ENCODE measurements around the gene SUGCT.
"Not testable (repeated sequence)": the region's sequence is repeated elsewhere in the genome, so short reads cannot be mapped to it uniquely, and the experiment has no call there.

SUGCT gene

DNA sequence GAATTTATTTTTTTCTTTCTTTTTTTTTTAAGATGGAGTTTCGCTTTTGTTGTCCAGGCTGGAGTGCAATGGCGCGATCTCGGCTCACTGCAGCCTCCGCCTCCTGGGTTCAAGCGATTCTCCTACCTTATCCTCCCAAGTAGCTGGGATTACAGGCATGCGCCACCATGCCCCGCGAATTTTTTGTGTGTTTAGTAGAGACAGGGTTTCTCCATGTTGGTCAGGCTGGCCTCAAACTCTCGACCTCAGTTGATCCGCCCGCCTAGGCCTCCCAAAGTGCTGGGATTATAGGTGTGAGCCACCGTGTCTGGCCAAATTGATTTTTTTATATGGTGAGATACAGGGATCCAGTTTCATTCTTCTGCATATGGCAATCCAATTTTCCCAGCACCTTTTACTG, 5.1 kb downstream of the SUGCT start:
- DNase-seq (ENCODE audit: low read depth) = not testable (repeated sequence)

DNA sequence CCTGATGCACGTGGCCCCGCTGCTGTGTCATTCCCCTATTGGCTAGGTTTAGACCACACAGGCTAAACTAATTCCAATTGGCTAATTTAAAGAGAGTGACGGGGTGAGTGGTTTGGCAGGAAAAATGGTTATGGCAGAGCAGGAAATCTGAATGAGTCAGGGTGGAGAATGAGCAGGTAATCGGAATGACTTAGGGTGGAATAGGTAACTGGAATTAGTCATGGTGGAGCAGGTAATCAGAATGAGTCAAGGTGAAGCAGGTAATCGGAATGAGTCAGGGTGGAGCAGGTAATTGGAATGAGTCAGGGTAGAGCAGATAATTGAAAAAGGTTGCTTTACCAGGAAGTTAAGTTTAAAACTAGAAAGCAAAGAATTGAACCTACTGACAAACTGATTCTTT, 7.1 kb downstream of the SUGCT start:
- DNase-seq (ENCODE audit: low read depth) = not testable (repeated sequence)

DNA sequence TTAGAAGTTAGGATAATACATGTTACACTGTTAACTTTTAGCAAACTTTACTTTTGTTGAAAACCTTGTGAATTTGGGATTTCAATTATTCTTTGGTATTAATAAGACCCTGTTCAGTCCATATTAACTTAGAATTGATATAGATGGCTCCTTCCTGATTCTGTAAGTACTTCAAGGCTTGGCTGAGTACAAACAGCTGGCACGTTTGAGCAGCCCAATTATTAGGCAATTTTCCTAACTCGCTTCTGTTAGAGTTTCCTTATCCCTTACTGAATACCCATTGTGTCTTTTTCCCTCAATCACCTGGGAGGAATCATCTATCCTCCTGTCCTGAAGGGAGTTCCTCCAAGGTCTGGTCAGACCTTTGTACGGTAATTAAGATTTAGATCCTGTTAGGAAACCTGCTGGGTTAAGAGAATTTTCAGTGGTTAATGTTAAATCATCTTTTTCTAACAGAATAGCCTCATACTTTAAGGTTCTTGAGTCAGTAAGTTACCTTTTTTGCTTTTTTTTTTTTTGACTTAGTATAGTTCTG, 10.9 kb downstream of the SUGCT start:
- not testable (repeated sequence) for DNase-seq (ENCODE audit: low read depth)

DNA sequence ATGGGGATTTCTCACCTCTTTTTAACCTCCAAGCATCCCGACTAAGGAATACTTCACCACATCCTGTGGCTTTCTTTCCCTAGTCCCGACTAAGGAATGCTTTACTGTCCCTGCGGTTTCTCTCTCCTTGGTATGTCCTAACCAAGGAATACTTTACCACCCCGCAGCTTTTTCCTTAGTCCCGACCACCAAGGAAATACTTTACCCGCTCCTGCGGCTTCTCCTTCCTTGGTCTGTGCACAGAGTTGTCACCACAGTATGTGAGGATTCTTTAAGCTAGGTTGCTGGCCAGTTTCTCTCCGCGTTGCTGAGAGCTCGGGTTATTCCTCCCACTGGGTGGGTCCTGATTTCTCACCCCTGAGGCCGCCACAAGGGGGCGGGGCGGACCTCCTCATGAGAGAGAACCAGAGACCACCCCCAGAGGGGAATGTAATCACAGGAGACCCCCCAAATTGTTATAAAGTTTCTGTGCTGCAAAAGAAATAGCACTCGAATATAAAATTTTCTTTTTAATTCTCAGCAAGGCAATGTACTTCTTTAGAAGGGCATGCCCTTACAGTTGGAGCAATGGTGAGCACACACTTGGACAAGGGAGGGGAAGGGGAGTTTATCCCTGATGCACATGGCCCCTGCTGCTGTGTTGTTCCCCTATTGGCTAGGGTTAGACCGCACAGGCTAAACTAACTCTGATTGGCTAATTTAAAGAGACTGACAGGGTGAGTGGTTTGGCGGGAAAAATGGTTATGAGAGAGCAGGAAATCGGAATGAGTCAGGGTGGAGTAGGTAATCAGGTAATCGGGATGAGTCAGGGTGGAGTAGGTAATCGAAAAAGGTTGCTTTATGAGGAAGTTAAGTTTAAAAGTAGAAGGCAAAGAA, 12.8 kb downstream of the SUGCT start:
- peak; percentile 44 for DNase-seq (ENCODE audit: low read depth)

DNA sequence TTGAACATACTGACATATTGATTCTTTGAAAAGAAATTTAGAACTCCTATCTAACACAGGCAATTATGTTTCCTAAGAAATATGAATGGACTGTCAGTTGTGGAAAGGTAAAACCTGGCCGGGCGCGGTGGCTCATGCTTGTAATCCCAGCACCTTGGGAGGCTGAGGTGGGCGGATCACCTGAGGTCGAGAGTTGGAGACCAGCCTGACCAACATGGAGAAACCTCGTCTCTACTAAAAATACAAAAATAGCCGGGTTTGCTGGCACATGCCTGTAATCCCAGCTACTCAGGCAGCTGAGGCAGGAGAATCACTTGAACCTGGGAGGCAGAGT, 13.4 kb downstream of the SUGCT start:
- DNase-seq (ENCODE audit: low read depth) = not testable (repeated sequence)

DNA sequence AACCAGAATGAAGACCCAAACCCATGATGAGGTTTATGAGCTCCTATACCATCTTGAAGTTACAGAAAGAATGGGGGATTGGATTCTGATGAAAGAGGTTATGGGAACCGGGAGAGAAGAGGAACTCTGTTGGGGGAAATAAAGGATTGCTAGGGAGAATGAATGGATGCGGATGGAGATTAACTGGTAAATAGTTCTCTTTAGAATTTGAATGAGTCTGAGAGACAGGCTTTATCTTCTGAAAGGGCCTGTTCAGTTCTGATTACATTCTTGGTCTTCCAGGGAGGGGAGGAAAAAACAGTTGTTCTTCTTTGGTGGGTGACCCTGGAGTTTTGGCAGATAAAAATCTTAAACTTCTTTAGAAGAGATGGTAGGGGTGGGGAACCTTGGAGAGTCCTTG, 13.9 kb downstream of the SUGCT start:
- DNase-seq (ENCODE audit: low read depth) = no peak

DNA sequence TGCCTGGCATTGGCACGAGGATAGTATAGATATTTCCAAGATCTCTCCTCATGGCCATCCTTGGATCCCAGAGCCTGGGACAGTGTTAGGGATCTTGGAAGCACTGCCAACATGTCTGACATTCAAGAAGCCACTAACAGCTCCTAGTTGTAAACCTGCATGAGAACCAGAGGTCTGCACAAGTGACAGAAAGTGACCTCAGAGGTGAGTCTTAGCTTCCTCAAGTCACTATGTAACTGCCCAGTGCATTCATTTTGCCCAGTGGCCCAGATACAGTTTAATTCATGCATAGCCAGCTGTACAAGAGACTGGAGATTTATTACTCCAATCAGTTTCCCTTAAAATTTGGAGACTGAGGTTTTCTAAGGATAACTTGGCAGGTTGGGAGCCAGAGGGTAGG, 16.7 kb downstream of the SUGCT start:
- DNase-seq (ENCODE audit: low read depth) = no peak

DNA sequence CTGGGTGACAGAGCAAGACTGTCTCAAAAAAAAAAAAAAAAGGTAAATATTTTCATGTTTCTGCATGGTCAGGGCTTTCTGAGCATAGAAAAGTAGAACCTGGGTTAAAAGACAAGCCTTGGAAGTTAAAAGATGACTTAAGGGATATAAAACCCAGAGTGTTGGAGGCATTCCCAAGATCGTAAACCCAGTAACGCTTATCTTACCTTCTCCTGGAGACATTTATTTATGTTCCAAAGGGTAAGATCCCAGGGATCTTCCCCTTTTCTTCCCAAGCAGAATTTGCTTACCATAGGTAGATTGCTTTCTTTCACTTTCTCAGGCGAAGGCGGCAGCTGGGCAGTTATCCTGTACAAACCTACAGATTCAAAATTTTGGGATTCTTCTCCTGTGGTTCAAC, 22.2 kb downstream of the SUGCT start:
- peak; percentile 45 for DNase-seq (ENCODE audit: low read depth)

DNA sequence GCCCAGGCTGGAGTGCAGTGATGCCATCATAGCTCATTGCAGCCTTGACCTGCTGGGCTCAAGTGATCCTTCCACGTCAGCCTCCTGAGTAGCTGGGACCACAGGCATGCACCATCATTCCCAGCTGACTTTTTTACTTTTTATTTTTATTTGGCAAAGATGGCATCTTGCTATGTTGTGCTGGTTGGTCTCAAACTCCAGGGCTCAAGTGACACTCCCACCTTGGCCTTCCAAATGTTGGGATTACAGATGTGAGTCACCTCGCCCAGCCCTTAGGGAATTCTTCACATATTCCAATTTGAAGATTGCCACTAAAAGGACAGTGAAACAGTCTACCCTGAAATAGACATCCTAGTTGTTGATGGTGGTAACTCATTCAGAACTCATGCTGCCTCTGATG, 27.7 kb downstream of the SUGCT start:
- no peak for DNase-seq (ENCODE audit: low read depth)

DNA sequence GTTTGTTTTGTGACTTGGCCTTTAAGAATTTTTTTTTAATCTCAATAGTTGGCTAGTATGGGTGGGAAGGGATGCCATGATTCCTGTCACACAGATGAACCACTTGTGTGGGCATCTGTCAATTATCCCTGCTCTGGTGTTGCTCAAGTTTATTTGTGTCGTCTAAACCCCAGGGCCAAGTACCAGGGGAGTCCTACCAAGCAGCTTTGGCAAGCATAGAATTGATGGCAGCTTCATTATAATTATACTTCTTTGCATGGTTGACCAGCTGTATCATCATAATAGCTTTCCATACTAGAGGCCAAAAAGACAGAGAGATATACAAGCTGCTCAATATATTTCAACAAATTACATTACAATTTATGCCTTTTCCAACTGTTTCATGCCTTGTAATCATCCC, 30.4 kb downstream of the SUGCT start:
- DNase-seq (ENCODE audit: low read depth) = no peak

DNA sequence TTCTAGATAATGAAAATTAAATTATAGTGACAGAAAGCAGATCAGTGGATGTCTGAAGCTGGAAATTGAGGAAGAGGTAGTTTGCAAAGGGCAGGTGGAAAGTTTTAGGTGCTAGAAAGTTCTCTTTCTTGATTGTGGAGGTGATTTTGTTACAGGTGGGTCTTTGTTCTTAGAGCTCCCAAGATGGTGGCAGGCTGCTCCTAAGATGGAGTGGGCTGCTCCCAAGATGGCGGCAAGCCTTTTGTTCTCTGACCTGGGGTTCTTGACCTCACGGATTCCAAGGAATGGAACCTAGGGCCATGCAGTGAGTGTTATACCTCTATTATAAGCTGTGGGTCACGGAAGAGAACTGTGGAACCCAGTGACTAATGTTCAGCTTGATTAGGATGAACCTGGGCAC, 32.5 kb downstream of the SUGCT start:
- no peak for DNase-seq (ENCODE audit: low read depth)

DNA sequence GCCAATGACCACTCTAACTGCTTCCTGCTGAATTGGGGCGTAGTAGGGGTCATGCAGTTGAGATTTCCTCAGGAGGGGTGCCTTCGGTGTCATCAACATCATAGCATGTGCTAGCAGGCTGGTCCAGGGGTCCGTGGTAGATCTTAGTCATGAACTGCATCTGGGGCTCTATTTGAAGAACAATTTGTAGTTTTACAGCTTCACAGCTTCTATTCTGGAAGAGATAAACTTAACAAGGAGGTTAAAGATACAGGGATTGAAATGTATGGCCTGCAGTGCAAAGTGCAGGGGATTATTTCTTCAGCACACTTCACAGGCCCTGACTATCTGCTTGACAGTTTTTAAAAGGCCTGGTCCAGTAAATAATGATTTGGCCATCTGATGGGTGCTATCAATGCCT, 33.5 kb downstream of the SUGCT start:
- DNase-seq (ENCODE audit: low read depth) = not testable (repeated sequence)

DNA sequence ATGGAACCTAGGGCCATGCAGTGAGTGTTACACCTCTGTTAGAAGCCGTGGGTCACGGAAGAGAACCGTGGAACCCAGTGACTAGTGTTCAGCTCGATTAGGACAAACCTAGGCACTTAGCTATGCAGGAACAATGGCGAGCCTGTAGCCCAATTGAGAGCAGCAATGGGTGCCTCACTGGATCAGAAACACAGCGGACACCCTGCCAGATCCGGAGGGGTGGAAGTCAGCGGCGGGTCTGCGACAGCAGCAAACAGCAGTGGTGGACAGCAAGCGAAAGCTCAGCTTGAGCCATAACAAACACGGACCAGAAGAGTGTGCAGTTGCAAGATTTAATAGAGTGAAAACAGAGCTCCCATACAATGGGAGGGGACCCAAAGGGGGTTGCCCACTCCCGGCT, 38.3 kb downstream of the SUGCT start:
- not testable (repeated sequence) for DNase-seq (ENCODE audit: low read depth)

DNA sequence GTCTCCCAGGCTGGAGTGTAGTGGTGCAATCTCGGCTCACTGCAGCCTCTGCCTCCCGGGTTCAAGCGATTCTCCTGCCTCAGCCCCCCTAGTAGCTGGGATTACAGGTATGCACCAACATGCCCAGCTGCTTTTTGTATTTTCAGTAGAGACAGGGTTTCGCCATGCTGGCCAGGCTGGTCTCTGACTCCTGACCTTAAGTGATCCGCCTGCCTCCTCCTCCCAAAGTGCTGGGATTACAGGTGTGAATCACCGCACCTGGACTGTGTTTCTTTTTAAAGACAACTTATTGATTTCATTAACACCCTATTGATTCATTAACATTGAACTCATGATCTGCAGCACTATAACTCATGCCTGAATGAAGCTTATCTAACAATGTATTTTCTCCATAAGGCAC, 40.5 kb downstream of the SUGCT start:
- not testable (repeated sequence) for DNase-seq (ENCODE audit: low read depth)

DNA sequence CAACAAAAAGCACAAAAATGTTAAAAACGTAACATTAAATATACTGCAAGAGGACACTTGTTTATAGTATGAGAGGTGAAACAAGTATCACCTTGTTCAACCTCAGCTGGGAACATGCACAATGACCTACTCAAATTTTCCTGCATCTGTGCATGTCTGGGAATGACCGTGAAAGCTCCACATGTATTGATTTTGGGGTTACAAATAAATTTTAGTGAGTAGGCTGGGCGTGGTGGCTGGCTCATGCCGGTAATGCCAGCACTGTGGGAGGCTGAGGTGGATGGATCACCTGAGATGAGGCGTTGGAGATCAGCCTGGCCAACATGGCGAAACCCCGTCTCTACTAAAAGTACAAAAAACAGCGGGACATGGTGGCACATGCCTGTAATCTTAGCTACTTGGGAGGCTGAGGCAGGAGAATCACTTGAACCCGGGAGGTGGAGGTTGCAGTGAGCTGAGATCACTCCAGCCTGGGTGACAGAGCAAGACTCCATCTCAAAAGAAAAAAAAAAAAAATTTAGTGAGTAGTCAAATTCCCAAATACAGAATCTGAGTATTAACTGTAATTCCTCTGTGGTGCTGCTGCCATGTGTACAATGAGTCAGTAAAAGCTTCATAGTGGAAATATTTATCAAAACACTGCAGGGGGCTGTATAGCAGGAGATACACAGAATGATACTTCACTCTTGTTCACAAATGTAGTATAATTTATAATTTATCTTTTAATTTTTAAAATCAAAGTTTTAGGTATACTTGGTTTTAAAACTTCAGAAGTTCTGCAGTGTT, 41.1 kb downstream of the SUGCT start:
- DNase-seq (ENCODE audit: low read depth) = peak; percentile 51

DNA sequence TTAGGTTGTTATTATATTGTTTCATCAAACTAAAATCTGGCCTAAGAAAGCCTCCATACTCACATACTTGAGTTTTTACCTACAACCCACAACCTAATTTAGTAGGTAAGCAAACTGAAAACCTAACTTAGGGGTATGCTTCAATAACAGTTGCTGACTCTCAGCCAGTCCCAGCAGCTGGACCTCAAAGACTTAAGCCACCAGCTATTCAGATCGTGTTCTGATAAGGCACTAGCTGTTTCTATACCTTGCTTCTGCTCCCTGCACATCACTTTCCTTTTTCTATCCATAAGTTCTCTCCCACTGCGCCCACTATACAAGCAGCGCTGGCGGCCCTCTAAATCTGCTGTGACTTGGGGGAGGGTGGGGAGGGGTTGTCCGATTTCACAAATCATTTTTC, 42.3 kb downstream of the SUGCT start:
- no peak for DNase-seq (ENCODE audit: low read depth)

DNA sequence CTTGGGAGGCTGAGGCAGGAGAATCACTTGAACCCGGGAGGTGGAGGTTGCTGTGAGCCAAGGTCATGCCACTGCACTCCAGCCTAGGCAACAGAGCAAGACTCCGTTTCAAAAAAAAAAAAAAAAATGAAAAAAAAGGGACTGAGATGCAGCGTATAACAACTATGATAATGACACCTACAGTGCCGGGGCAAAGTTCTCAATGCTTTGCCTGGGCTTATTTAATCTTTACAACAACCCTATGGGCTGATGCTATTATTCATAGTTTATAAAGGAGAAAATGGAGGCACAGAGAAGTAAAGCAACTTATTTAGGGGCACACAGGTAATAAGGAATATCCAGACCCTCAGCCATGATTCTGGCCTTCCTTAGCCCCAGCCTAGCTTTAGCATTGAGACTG, 47.6 kb downstream of the SUGCT start:
- DNase-seq (ENCODE audit: low read depth) = no peak

DNA sequence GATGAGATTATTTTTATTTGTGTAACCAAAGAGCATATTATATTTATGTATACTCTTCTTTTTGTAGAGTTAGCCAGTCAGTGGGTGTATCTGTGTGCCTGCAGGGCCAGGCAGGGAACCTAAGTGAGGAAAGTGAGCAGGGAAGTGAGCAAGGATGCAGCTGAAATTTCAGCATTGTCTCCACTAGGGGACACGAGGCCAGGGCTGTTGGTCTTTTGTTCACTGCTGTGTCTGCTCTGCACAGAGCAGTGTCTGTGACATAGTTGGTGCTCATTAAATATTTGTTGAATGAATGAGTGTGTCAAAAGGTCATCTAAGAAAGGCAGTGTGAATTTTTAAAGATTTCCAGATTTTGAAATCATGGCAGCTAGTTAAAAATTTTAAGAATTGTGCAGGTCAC, 51.8 kb downstream of the SUGCT start:
- no peak for DNase-seq (ENCODE audit: low read depth)

DNA sequence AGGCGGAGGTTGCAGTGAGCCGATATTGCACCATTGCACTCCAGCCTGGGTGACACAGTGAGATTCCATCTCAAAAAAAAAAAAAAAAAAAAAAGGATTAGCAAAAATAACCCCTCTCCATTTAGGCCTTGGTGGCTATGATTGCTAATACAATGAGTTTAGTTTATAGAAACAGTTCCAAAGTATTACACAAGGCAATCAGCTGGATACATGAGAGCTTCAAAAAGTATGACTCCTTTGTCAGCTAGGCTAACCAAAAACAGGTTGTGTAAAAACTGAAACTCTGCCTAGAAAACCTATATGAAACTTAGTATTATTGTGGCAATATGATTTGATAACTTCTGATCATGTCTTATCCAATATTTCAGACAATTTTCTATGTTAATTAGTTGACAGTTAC, 57.2 kb downstream of the SUGCT start:
- DNase-seq (ENCODE audit: low read depth) = peak; percentile 40

DNA sequence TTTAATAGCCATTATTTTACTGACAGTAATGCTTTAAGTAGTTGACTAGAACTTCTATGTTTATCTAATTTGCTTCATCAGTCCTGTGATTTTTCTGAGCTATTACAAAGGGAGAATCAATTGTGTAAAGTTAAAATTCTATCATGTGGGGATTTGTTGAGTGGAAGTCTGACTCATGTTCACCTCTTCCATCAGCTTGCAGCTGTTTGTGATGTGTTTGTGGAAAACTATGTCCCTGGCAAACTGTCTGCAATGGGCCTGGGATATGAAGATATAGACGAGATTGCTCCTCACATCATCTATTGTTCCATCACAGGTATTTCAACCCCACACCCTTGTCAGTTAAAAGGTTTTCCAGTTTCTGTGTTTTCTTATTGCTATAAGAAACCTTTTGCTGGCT, 59.9 kb downstream of the SUGCT start:
- peak; percentile 76 for DNase-seq (ENCODE audit: low read depth)

DNA sequence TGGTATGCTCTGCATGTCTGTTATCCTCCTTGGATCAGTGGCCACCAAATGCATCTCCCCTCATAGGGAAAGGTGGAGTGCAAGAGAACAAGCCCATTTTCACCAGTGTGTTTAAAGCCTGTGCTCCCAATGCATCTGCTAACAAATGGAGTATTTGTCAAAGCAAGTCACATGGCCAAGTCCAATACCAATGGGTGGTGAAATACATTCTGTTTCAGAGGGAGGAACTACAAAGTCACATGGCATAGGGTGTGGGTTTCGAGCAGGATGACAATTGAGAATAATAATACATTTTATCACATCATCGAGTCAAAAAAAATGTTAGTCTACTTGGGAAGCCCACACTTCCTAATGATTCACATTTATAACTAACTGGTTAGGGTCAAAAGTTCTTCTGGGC, 62.7 kb downstream of the SUGCT start:
- DNase-seq (ENCODE audit: low read depth) = no peak

DNA sequence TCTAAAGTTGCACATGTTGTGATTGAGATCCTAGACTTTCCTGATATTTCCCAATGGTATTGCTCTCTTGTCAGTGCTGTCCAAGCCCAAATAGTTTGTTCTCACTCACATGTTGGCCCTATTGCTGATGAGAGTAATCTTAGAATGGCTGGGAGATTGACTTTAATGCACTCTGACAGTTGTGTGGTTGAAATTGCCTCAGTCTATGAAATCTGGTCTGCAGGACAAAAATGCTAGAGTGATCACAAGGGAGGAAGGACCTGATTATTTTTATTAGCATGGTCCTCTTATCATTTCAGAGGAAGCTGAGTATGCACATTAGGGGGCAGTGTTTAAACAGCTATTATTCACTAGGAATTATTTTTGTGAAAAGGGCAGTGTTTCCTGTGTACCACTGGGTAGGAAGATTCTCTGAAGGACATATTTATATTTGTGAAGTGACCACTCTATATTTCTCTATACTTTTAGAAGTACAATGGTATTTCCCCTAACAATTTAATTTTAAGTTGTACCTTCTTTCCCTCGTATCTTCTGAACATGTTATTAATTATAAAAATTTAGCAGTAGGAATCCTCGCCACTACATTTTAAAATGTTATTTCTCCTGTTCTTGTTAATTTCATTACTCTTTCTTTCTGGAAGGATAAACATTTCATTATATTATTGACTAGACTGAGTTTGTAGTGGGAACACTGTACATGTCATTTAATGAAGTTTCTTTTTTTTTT, 64.4 kb downstream of the SUGCT start:
- DNase-seq (ENCODE audit: low read depth) = peak; percentile 81

DNA sequence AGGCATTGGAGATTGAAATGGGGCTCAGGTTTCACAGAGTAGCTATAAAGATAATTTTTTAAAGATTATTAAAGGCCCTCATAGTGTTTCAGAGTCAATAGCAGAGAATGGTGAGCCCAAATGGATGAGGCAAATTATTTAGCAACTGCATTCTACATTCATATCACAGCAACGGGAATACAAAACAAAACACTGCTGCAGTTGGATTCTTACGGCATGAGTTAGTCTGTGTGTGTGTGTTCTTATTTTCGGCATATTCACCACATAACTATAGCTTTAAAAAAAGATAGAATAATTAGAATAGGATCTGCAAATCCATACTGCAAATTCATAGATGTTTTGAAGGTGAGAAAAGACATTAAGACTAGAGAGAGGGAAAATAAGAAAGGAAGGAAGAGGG, 66.0 kb downstream of the SUGCT start:
- DNase-seq (ENCODE audit: low read depth) = peak; percentile 93

All from amniotic epithelial cell (primary cell).